ENCODE measurements around the gene PCDH1.

The PCDH1 gene

GRCh38 chr5:141853895-141854626 lies 24.1 kb downstream of the PCDH1 start:
- no peak for DNase-seq (ENCODE audit: low read depth in 2 of 2)

- DNase-seq (ENCODE audit: low read depth in 2 of 2) = no peak
Observed at GRCh38 chr5:141852448-141852847, 25.8 kb downstream of the PCDH1 start.

DNA sequence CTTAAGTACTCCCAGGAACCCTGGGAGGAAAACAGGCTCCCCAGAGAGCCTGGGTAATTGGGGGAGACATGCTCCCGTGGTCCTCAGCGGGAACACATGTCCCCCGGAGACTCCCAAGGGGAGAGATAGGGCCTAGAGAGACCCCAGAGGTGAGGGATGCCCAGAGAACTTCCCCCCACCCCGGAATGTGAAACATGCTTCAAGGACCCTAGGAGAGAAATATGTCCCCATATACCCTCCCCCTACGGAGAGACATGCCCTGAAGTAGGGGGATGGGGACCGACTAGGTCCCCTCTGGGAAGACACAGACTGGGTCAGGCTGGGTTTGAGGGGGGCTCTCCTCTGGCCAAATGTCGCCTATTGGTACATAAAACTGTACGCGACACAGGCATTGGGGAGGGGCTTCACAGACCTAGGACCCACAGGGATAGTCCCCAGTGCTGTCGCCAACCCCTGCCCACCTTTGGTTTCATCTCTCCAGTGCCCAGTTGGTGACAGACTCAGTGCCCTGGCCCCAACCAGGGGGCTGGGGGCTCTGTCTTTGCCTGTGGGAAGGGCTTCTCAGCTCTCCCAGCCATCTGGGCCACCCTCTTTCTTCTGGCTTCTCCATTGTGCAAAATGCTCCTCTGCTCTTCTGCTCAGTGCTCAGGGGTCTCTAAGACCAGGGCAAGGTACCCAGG lies 26.9 kb downstream of the PCDH1 start:
- no peak for DNase-seq (ENCODE audit: low read depth in 2 of 2)

DNA sequence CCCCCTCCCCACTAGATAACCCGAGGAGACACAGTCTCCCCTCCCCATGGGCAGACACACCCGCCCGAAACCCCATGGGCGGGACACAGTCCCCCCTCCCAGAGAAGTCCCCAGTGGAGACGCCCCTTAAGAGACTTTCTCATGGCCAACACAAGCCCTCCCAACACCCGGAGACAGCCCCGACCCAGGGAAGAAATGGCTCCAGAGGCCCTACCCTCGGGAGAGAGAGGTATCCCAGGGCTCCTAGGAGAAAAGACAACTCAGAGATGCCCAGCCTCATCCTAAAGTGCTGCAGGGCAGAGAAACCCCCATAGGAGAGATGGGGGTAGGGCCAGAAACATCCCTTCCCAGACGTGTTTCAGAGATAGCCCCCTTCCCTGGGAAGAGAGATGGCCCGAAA lies 27.4 kb downstream of the PCDH1 start:
- no peak for DNase-seq (ENCODE audit: low read depth in 2 of 2)

GRCh38 chr5:141850244-141850768 lies 27.9 kb downstream of the PCDH1 start:
- DNase-seq (ENCODE audit: low read depth in 2 of 2) = peak in 1 of 2 donors; percentile 13

GRCh38 chr5:141849415-141850243 lies 28.6 kb downstream of the PCDH1 start:
- peak; percentile 24 to 59 for DNase-seq (ENCODE audit: low read depth in 2 of 2)

DNA sequence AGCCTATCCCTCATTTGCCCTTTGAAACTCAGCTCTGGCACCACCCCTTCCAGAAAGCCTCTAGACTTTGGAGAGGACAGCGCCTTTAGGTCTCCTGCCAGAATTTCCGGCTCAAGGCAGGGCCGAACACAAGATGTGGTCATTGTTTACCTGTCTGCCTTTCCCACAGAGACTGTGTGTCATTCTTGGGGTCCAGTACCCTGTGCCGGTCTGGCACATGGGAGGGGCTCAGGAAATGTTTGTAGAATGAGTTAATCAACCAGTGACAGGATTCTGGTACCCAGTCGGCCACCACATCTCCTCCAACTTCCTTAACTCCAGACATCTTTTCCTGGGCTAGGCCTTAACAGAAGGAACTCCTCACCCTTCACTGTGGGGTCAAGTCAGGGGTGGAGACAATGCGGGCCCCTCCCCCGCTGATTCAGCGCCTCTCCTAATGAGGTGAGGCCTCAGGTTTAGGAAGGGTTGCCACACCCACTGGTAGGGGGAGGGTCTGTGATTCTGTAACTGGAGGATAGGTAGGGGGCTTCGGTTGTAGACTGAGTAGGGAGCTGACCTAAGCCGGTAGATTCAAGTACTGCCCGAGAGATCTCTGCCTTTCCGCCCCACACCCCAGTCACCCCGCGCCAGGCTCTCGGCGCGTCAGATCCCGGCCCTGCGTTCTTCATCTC lies 29.3 kb downstream of the PCDH1 start:
- DNase-seq (ENCODE audit: low read depth in 2 of 2) = peak in 1 of 2 donors; percentile 12

- no peak for DNase-seq (ENCODE audit: low read depth in 2 of 2)
Observed at GRCh38 chr5:141846031-141846430, 32.2 kb downstream of the PCDH1 start.

DNA sequence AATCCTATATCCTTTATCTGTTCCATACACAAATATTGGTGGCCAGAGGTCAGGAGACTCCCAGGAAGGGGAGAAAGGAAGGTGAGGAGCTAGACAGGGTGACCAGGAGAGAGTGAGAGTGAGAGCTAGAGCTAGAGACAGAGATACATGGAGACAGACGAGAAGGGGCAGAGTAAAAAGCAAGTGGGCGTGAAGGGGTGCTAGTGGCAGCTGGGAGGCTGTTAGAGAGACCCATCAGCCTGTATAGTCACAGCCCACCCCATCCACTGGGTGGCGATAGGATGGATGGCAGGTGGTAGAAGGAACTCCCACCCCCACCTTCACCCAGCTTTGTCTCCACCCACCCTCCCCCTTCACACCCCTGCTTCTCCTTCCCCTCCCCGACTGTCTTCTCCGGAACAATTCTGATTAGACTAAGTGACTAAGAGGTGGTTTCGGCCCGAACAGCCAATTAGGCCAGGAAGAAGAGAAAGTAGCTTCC lies 32.8 kb downstream of the PCDH1 start:
- peak in 1 of 2 donors; percentile 21 for DNase-seq (ENCODE audit: low read depth in 2 of 2)

GRCh38 chr5:141844414-141845097 lies 33.7 kb downstream of the PCDH1 start:
- DNase-seq (ENCODE audit: low read depth in 2 of 2) = no peak

GRCh38 chr5:141843156-141843927 lies 34.9 kb downstream of the PCDH1 start:
- DNase-seq (ENCODE audit: low read depth in 2 of 2) = no peak

DNA sequence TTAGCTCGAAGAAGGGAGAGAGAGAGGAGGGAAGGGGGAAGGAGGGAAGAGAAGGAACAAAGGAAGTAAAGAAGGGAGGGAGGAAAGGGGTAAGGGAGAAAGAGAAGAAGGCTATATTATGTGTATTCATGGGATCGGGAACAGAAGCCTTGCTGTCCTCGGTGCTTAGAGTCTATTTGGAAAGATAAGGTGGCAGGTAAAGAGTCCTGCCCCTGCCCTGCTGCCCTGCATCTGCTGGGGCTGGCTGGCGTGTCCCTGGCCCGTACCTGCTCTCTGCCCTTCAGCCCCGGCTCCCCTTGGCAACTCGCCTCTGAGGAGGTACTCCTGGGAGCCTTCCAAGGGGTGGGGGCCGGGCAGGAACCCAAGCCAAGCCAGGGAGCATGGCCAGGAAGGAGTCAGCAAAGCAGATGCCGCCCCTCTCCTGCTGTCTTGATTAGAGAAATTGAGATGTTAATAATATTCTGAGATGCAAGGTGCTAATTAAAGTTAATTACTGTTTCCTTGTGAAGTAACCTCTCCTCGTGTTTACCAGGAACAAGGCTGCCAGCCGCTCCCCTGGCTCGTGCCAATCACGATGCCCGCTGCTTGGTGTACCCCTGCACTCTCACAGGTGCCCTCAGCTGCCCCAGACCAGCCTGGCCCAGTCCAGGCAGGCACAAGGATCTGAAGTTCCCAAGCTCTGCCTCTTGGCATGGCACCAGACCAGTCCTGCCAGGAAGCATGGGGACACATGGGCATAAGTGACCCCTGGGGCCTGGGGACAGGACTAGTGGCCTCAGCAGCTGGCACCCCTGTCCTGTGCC lies 36.6 kb downstream of the PCDH1 start:
- no peak for DNase-seq (ENCODE audit: low read depth in 2 of 2)

DNA sequence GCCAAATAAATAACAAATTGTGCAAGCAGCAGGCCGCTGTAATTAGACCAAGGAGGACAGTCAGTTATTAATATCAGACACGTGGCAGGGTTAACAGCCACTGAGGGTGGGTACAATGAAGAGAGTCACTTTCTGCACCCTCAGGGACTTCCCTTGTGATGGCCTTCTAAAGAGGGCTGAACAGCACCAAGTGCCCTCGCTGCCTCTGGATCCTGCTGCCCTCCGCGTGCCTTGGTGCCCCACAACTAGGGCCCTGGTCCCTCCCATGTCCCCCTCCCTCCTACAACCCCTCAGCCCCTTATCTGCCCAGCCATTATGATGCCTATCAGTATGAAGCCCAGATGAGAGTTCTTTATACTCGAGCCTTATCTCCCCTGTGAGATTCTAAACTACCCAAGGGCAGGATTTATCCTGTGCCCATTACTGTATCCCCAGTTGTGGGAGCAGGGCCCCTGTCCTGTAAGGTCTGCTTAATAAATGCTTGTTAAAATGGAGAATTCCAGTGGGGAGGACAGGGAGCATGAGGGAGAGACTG lies 37.3 kb downstream of the PCDH1 start:
- DNase-seq (ENCODE audit: low read depth in 2 of 2) = no peak

- no peak for DNase-seq (ENCODE audit: low read depth in 2 of 2)
Observed at GRCh38 chr5:141840280-141840812, 37.9 kb downstream of the PCDH1 start.

- DNase-seq (ENCODE audit: low read depth in 2 of 2) = no peak
Observed at GRCh38 chr5:141839015-141839513, 39.1 kb downstream of the PCDH1 start.

DNA sequence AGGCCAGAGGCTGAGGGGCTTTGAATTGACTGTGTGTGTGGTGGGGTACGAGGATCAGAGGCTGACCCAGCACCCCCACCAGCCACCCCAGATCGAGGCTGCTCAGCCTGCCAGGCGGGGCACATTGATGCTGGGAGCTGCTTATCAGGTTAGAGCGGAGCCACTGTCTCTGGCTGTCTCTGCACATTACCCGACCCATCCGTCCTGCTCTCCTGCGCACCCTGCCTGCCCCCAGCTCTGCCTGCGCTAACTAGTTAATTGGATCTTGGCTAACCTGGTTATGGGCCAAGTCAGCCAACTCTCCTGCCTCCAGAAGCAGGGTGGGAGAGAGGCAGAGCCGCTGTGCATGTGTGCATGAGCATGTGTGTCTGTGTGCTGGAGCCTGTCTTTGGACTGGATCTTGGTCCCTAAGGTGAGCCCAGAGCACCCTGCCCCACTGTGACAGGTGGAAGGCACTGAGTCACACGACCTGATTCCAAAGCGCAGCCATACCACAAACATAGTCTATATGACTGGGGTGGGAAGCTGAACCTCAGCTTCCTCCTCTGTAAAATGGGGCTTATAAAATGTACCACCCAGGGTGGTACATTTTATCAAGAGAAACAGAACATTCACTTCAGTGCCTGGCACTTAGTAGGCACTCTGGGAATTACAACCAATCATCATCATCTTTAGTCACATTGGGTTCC lies 39.7 kb downstream of the PCDH1 start:
- no peak for DNase-seq (ENCODE audit: low read depth in 2 of 2)

DNA sequence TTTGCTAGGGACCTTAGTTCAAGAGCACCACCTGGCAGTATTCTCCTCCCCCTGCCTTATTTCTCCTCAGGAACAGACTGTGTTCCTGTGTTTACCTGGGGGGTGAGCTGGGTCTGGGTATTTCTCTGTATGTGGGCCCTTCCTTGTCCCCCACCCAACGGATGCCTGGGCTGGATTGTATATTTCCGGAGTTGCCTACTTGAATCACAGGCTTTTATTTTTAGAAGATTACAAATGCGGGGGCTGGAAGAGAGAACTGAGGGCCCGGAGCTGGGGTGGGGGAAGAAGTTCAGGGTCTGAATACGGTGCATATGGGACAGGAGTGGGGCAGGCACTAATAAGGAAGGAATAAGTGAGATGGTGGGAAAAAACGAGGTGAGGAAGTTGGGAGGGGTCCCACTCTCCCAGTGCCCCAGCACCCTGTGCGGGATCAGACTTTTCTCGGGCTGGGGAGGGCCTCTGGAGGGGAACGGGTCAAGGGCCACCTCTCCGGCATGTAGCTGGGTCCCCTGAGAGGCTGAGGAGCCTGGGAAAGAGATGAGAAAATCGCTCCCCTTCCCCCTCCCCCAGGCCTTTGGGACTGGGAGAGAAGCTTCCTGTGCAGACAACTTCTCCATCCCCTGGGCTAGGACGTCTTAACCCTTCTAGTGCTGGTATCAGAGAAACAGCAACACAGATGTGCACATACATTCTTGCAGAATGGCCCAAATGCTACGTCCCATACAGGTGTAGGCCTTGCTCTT lies 42.1 kb downstream of the PCDH1 start:
- no peak for DNase-seq (ENCODE audit: low read depth in 2 of 2)
